NK-92 (cell line): ENCODE results near the gene TBC1D16.

Experiments used
- DNase-seq: peaks from one replicate; lab custom pipeline; 2025; ENCODE audit not compliant: unreplicated experiment; lab: John Stamatoyannopoulos, UW

TBC1D16 gene, protein sequence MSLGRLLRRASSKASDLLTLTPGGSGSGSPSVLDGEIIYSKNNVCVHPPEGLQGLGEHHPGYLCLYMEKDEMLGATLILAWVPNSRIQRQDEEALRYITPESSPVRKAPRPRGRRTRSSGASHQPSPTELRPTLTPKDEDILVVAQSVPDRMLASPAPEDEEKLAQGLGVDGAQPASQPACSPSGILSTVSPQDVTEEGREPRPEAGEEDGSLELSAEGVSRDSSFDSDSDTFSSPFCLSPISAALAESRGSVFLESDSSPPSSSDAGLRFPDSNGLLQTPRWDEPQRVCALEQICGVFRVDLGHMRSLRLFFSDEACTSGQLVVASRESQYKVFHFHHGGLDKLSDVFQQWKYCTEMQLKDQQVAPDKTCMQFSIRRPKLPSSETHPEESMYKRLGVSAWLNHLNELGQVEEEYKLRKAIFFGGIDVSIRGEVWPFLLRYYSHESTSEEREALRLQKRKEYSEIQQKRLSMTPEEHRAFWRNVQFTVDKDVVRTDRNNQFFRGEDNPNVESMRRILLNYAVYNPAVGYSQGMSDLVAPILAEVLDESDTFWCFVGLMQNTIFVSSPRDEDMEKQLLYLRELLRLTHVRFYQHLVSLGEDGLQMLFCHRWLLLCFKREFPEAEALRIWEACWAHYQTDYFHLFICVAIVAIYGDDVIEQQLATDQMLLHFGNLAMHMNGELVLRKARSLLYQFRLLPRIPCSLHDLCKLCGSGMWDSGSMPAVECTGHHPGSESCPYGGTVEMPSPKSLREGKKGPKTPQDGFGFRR

DNA sequence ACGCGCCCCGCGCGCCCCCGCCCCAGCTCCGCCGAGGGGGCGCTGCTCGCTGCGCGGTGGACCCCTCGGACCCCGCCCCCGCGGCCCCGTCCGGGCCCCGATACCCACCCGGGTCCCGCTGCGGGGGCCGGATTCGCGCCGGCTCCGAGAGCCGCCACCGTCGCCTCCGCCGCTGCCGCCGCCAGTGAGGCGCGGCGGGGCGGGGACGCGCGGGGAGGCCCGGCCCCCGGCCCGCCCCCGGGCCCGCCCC is at the start of gene TBC1D16:
TSS of gene TBC1D16 (minus strand) at position 186 of the 250 bp plus-strand sequence. CDS start 22,325 bp downstream, outside the sequence.
- DNase-seq = no peak

DNA sequence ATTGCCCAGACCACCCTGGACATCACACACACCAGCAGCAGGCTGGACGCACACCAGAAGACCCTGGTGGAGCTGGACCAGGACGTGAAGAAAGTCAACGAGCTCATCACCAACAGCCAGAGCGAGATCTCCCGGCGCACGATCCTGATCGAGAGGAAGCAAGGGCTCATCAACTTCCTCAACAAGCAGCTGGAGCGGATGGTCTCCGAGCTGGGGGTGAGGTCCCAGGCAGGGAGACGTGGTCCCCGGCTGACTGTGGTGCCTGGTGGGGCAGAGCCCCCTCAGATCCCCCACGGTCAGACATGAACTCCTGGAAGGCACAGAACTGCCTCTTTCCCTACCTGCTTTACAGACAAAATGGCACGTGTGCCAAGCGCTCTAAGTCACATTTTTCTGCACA is 49.1 kb upstream of the TBC1D16 start:
- DNase-seq = no peak

DNA sequence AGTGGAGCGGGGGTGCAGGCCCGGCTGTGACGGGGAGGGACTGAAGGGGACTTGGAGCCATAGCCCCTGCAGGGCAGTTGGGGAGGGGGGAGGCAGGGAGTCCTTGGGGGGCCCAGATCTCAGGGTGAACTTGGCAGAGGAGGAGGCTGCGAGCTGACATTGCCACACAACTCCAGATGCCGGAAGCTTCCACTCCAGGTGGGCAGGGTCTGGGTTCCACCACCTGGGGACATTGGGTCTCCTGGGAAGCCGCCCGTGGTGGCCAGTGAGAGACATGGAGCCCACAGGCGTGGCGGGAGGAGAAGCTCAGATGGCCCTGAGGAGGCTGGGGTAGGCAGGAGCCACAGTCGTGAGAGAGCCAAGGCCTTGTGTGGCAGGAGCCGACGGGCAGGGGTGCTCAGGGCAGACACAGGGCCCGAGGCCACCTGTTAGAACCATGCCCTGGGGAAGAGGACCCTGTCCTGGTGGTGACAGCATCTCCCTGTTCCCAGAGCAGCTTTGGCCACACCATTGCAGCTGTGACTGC is 47.5 kb upstream of the TBC1D16 start:
- no peak for DNase-seq

DNA sequence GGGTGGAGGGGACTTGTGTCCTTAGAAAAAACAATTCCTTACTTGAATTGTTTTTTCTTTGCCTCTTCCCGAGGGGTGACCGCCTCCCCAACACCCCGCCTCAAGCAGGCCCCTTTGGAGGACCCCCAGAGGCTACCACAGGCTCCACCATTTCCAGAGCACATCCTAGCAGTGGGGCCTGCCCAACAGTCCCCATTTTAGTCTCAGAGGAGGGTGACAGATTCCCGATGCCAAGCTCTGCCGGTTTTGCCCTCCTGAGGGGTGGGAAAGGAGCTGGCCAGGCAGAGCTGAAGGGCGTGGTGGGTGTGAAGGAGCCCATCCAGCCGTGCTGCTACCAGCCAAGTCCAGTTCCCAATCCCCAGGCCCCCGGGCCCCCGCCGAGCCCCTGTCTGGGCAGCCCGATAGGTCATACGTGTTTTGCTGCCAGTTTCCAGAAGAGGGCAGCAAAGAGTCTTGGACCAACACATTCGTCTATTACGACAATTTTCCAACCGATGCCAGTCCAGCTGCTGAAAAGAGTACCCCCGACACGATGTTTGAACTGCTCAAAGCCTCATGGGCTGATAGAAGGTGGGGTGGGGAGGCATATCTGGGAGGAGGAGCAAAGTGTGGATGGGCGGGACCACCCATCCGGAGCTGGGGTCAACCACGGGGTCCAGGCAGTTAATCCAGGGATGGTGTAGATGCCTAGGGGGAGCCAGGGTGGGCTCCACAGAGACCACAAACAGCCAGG is 46.9 kb upstream of the TBC1D16 start:
- DNase-seq = no peak

DNA sequence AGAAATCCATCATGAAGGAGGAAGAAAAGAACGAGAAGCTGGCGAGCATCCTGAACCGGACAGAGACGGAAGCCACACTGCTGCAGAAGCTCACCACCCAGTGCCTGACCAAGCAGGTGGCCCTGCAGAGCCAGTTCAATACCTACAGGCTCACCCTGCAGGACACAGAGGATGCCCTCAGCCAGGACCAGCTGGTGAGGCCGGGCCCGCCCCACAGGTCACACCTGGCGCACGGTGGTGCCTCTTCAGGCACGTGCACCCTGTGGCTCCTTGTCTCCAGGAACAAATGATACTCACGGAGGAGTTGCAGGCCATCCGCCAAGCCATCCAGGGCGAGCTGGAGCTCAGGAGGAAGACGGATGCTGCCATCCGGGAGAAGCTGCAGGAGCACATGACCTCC is 45.9 kb upstream of the TBC1D16 start:
- no peak for DNase-seq

DNA sequence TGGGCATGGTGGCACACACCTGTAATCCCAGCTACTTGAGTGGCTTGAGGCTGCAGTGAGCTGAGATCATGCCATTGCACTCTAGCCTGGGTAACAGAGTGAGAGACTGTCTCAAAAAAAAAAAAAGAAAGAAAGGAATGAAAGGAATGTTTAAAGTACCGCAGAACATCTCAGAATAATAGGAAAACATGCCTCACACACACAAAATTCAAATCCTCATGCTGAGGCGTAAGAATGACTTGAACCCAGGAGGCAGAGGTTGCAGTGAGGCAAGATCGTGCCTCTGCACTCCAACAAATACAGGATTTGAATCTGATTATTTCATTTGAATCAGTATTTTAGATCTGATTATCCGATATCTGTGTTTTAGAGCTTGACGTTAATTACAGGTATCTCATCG is 44.4 kb upstream of the TBC1D16 start:
- no peak for DNase-seq

DNA sequence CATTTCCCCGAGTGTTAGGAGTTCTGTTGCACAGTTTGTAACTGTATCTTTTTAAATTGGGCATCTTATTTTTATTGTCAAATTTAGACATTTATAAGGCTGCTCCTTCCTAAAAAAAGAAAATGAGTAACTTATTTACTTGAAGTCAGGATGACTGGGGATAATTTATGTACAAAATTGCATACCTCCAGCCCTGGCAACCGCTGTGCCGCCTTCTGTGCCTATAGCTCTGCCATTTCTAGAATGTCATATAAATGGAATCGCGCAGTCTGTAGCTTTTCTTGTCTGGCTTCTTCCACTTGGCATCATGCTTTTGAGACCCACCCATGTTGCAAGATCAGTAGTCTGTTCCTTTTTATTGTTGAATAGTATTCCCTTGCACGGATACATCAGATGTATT is 36.7 kb upstream of the TBC1D16 start:
- DNase-seq = no peak

DNA sequence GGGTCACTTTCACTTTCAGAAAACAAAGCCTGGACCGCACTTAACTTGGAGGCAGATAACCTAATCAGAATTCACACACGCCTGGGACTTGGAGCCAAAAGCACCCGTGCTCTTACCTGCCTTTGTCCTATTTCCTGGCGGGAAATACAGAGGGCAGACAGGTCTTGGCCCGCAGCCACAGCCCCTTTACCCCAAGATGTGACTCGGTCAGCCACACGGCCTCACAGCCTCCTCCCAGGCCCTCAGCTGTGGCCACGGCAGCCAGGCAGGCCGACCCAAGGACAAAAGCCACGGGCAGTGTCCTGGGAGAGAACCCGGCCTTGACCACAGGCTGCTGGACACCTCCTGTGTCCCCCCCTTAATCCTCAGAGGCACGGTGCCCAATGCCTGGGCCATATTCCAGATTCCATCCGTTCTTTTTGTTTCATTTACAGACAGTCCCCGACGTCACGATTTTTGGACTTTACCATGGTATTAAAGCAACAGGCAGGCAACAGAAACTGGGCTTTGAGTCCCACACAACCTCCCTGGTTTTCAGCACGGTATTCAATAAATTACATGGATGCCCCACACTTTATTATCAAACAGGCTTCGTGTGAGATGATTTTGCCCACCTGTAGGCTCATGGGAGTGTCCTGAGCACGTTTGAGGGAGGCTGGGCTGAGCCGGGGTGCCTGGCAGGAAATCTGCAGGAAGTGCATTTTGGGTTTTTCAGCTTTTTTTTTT is 35.6 kb upstream of the TBC1D16 start:
- no peak for DNase-seq

DNA sequence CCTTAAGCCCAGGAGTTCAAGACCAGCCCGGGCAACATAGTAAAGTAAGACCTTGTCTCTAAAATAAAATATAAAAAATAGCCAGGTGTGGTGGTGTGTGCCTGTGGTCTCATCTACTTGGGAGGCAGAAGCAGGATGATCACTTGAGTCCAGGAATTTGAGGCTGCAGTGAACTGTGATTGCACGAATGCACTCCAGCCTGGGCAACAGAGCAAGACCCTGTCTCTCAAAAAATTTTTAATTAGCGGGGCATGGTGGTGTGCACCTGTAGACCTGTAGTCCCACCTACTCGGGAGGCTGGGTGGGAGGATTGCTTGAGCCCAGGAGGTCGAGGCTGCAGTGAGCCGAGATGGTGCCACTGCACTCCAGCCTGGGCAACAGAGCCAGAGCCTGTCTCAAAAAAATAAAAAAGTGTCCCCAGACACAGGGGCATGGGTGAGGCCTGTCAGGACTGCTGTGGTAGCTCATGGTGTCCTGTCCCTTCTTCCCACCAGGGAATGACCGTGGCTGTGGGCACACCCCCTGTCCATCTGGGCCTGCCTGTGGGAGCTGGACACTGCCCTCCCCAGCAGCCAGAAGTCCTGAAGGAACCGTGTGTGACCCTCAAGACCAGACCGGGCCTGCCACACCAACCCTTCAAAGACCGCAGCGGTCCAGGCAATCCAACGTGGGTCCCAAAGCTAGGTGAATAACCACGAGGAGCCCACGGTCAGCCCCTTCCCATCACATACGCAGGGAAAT is 34.9 kb upstream of the TBC1D16 start:
- DNase-seq = no peak

DNA sequence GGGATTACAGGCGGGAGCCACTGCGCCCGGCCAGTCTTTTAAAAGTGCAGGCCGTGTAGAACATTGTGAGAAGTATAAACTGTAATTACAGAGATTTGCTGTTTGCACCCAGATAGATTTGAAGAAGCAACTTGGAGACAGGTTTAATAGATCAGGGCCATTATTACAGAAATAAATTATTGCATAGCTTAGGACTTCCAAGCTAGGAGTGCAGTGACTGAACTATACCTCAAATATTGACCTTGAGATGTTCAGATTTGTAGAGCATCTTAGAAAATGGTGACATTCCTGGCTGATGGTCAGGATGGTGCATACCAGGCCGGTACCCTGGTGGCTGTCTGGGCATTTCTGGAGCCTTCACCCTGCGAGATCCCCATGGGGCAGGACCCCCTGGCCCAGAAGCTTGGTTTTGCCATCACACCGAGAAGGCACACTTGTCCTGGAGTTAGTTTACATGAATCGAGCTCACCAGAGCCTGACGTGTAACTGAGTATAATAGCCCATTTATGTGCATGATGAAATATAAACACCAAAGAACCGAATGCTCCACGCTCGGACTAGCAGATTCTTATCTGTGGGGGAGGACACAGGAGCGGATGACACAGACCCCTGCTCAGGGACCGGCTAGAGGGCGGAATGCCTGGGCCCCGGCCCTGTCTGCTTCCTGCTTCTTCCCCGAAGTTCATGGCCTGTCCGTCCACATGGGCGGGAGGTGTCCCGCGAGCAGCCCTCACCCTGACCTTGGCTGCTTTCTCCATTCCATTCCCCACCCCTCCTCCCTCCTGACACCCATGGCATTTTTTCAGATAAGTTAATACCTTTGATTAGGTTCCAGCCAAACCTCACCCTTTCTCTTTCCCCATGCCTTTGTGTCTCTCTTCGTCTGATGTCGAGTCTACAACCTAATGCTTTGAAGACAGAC is 32.9 kb upstream of the TBC1D16 start:
- no peak for DNase-seq

DNA sequence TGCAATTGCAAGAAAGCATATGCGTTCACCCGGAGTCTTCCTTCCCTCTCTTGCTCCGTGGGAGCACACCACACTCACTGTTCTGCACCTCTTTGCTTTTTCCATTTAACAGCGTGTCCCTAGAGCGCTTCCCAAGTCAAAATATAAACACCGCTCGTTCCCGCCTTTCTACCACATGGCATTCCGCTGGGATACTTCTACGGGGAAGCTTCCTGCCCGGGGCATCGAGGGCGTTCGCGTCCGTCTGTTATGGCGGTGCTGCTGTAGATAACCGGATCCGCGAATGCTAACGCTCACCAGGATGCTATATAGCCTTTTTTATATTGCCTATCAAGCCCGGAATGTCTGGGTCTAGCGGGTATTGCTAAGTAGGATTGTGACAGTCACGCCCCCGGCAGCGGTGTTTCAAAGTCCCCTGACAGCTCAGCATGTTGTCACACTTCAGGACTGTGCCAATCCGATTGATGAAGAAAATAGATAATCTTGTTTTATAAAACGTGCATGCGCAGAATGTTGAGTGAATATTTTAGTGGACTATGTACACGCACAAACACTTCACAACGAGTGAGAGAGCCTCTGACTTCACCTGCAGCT is 31.8 kb upstream of the TBC1D16 start:
- DNase-seq = no peak

DNA sequence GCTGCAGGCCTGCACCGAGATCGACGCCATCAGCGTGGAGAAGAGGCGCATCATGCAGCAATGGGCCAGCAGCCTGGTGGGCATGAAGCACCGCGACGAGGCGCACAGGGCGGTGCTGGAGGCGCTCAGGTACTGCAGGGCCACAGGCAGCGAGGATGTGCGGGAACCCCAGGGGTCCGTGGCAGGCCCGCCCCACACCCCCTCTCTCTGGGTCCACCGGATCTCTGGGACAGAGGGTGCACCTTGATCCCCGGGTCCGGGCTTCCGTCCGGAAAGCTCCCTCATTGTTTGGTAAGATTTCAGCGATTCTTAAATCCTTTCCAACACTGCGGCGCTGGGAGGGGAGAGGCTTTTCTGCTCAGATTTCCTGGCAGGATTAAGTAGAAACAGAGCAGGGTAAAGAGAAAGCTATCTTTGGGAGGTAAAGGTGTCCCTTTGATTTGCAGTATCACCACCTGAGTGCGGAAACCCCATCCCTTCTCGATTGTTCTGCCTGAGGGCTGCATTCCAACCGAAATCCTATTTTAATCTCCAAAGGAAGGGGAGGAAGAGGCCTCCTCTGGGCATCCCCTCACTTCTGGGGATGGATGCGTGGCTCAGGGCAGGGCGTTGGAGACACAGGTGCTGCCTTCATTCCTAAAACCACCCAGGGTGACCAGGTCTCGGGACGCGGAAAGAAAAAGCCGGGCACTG is 30.0 kb upstream of the TBC1D16 start:
- no peak for DNase-seq

DNA sequence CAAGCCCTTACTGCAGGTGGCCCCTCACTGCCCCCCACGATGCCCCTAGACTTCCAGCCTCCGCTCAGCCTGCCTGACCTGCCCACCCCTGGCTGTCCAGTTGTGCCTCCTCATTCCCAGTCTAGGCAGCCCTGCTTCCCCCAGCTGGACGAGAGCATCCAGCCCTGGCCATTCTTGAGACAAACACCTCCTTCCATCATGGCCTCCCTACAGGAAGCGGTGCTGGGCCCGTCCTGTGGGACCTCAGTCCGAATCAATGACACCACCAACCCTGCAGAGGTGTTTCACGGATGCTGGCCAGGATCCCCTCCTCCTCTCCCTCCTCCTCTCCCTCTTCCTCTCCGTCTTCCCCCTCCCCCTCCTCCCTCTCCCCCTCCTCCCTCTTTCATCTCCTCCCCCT is 29.0 kb upstream of the TBC1D16 start:
- DNase-seq = no peak

DNA sequence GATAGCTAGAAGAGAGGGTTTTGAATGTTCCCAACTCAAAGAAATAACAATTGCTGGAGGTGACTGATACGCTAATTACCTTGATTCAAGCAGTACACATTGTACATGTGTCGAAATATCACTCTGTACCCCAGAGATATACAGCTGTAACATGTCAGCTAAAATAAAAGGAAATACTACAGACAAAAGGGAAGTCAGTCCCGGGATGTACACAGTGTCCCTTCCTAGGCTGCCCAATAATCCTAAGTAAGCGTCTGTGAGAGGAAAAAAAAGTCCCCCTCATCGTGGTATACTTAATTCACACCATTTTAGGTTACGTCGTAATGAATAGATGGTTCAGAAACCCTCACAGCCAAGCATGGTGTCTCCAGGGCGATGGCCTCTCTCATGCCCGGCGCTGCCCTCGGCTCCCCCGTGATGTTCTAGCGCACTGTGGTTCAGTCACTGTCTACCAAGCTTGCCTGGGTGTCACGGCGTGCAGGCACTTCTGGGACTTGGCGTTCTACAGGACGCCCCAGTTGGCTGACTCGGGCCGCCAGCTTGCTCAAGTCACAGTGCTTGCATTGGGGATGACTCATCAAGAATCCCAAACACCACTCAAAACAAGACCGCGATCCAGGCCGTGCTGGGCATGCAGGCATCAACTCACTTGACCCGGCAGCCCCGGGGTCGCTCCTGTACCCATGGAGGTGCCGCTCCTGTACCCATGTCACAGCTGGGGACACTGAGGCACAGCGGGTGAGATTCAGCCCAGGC is 28.3 kb upstream of the TBC1D16 start:
- DNase-seq = no peak

DNA sequence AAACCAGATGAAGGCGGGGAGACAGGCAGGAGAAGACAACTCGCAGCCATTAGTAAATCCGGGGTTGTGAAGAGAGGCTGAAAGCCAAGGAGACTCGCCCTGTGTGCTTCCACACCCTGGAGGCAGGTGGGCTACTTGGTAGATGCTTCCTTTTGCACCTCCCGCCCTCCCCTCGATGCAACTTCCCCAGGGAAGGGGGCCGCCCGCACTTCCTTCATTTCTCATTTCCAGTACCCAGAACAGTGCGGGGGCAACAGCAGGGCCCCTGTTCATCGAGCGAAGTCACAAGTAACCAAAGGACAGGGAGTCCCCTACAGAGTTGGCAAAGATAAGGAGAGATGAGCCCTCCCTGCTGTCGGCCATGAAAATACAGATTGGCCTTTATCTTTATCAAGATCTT is 25.7 kb upstream of the TBC1D16 start:
- DNase-seq = no peak

DNA sequence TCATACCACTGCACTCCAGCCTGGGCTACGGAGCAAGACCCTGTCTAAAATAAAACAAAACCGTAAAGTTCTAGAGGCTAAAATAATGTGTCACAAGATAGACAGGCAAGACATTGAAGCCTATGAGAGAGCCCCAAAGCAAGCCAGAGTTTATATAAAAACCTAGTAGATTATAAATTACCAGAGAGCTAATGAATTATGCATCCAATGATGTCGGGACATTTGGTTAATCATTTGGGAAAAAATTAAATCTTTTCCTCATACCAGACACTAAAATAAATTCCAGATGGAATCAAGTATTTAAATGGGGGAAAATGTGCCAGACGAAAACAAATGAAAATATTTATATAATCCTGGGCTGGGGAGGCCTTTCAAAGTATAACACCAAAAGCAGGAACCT is 25.0 kb upstream of the TBC1D16 start:
- DNase-seq = no peak

DNA sequence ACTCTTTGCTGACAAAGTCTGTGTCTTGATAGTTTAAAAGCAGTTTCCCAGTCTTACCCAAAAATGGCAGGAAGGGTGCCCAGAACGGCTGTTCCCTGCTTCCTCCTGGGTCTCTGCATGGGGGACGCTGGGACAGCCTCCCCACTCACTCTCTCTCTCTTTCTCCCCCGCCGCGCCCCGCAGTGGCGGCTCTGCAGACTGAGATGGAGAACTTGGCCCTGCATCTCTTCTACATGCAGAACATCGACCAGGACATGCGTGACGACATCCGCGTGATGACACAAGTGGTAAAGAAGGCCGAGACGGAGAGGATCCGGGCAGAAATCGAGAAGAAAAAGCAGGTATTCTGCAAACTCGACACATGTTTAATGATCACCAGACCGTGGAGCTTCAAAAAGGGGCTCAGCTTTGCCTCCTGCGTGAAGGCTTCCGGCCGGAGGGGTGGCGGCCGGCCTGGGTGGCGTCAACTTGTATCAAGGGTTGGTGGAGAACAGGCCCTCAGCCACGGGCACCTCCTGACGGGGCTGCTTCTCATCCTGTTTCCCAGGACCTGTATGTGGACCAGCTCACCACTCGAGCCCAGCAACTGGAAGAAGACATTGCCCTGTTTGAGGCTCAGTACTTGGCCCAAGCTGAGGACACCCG is 22.8 kb upstream of the TBC1D16 start:
- no peak for DNase-seq
